GM12873 (cell line): Measurements from ENCODE around the gene POLR1D.

Experiments
- CTCF ChIP-seq: IDR thresholded peaks from 2 replicates; pipeline ENCODE4 v1.5.1; 2012; ENCODE audit warnings: low read depth, mild to moderate bottlenecking, moderate library complexity, low read length, control low read depth; ENCODE audit not compliant: insufficient read depth; ENCODE audit errors: missing control alignments

The POLR1D gene

GRCh38 chr13:27621366-27622101 is at the start of gene POLR1D:
POLR1D (plus strand) TSS chr13:27621892; CDS start chr13:27621984, 92 bp downstream.
- TF ChIP-seq CTCF = no peak

GRCh38 chr13:27572234-27572901 is 49.3 kb upstream of the POLR1D start:
- TF ChIP-seq CTCF = no peak

GRCh38 chr13:27573265-27573664 is 48.4 kb upstream of the POLR1D start:
- no peak for TF ChIP-seq CTCF

GRCh38 chr13:27574661-27575060 is 47.0 kb upstream of the POLR1D start:
- no peak for TF ChIP-seq CTCF

- TF ChIP-seq CTCF = no peak
Observed at GRCh38 chr13:27578121-27579030, 43.3 kb upstream of the POLR1D start.

GRCh38 chr13:27583645-27584044 is 38.0 kb upstream of the POLR1D start:
- TF ChIP-seq CTCF = no peak
